H1 (cell line): ENCODE results near the gene CUBN.

Source experiments
- CBX8 ChIP-seq: fragments of 300-800, 300-1000 bp; sonication (generic); IDR thresholded peaks from 2 replicates; pipeline ENCODE4 v1.7.1; 2016; ENCODE audit warnings: low read depth, low read length, borderline replicate concordance
- CTBP2 ChIP-seq: IDR thresholded peaks from 2 replicates; pipeline ENCODE4 v1.7.0; 2011; ENCODE audit warnings: borderline replicate concordance, mild to moderate bottlenecking, moderate library complexity, mixed read lengths, low read length; ENCODE audit not compliant: insufficient read depth, insufficient read length
- CTCF ChIP-seq, 3 experiments: IDR thresholded peaks; 1 replicate in 2 of 3; 2 replicates in 1 of 3; pipeline versions ENCODE4 v1.5.1 to v1.6.1; 2011; ENCODE audit warnings: low read length in 3 of 3, mild to moderate bottlenecking in 3 of 3, inconsistent platforms in 2 of 3, low read depth in 1 of 3, moderate library complexity in 1 of 3; ENCODE audit not compliant: insufficient read depth in 1 of 3; ENCODE audit errors: control extremely low read depth in 1 of 3
- JUND ChIP-seq: IDR thresholded peaks from 2 replicates; pipeline ENCODE4 v1.6.1; 2011; ENCODE audit warnings: mild to moderate bottlenecking, improper control_type of control experiment, low read length
- KDM4A ChIP-seq: IDR thresholded peaks from one replicate; pipeline ENCODE4 v1.7.1; 2012; ENCODE audit warnings: low read depth, mild to moderate bottlenecking, moderate library complexity, low read length, inconsistent platforms; ENCODE audit not compliant: severe bottlenecking
- POLR2A ChIP-seq, 2 experiments: IDR thresholded peaks; 1 replicate in 1 of 2; 2 replicates in 1 of 2; pipeline ENCODE4 v1.6.1; 2011; ENCODE audit warnings: low read depth in 2 of 2, low read length in 2 of 2, mild to moderate bottlenecking in 2 of 2; ENCODE audit errors: control extremely low read depth in 1 of 2
- YY1 ChIP-seq: IDR thresholded peaks from 2 replicates; pipeline ENCODE4 v1.6.1; 2011; ENCODE audit warnings: low read depth, mild to moderate bottlenecking, low read length

GRCh38 chr10:17151716-17152115, 22.1 kb upstream of the CUBN start:
- TF ChIP-seq CTCF (IDR thresholded peaks at IDR 0.05; ENCODE audit: control extremely low read depth in 1 of 3, insufficient read depth in 1 of 3, low read depth in 1 of 3, low read length in 3 of 3), result no peak
- TF ChIP-seq YY1, result no peak
- no peak for TF ChIP-seq POLR2A (IDR thresholded peaks at IDR 0.05; ENCODE audit: control extremely low read depth in 1 of 2, low read depth in 2 of 2, low read length in 2 of 2)
- no peak for TF ChIP-seq CBX8
- TF ChIP-seq JUND, result no peak
- TF ChIP-seq CTBP2, result no peak
- TF ChIP-seq KDM4A, result no peak
